Dendritic cell treated with granulocyte-macrophage colony-stimulating factor and Interleukin-4, amounts not matched to agents 40 ng/mL and 50 ng/mL, for 4 days (primary cell): Measurements from ENCODE around the gene ITSN1.
"Not testable (repeated sequence)": the region's sequence is repeated elsewhere in the genome, so short reads cannot be mapped to it uniquely, and the experiment has no call there.

Experiments
- H3K27ac Mint-ChIP-seq: one replicate; pipeline ENCODE4 v1.8.0; 2022; ENCODE audit warnings: mild to moderate bottlenecking, mixed read lengths
- H3K27me3 Mint-ChIP-seq: one replicate; pipeline ENCODE4 v1.8.0; 2022; ENCODE audit warnings: mild to moderate bottlenecking, mixed read lengths
- H3K36me3 Mint-ChIP-seq: one replicate; pipeline ENCODE4 v1.8.0; 2022; ENCODE audit warnings: low read depth, mixed read lengths
- H3K4me1 Mint-ChIP-seq: one replicate; pipeline ENCODE4 v1.8.0; 2022; ENCODE audit warnings: low read depth, mixed read lengths
- H3K4me3 Mint-ChIP-seq: one replicate; pipeline ENCODE4 v1.8.0; 2022; ENCODE audit warnings: mild to moderate bottlenecking, moderate library complexity, mixed read lengths
- H3K9me3 Mint-ChIP-seq: one replicate; pipeline ENCODE4 v1.8.0; 2022; ENCODE audit warnings: mixed read lengths
- intact Hi-C: fragments of 100-400 bp; cut with micrococcal nuclease; formaldehyde crosslinking; loops from one replicate; pipeline ENCODE4 v1.15.0; 2022

Gene ITSN1

GRCh38 chr21:33676666-33677065 lies 34.4 kb downstream of the ITSN1 start:
- H3K9me3 Mint-ChIP-seq, intact Hi-C loops, H3K4me3 Mint-ChIP-seq, H3K36me3 Mint-ChIP-seq, H3K27me3 Mint-ChIP-seq, H3K27ac Mint-ChIP-seq: not testable (repeated sequence)
- H3K4me1 Mint-ChIP-seq = peaks cover 26% of the 10 kb centered on the region

GRCh38 chr21:33677450-33677849 lies 35.1 kb downstream of the ITSN1 start:
- peaks cover 26% of the 10 kb centered on the region for H3K4me1 Mint-ChIP-seq
- H3K4me3 Mint-ChIP-seq = no peak overlapping the region
- intact Hi-C loops = no loop called here
- H3K36me3 Mint-ChIP-seq = no peaks in the 10 kb centered on the region
- no peak overlapping the region for H3K27ac Mint-ChIP-seq
- no peaks in the 10 kb centered on the region for H3K27me3 Mint-ChIP-seq
- no peaks in the 10 kb centered on the region for H3K9me3 Mint-ChIP-seq

DNA sequence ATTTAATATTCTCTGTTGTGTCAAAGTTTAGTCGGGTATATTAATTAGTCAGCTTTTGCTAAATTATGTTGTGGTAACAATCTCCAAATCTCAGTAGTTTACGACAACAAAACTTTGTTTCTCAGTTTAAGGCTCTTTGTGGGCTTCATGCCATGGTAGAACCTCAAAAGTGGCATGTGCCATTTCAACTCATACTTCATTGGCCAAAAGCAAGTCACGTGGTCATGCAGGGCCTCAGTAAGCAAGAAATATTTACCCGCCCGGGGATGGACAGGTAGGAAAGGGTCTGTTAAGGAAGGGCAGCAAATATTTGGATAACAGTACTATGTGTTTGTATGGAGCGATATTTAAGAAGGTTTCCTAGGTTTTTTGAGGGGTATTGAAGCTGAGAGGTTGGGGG lies 38.6 kb downstream of the ITSN1 start:
- Mint-ChIP-seq H3K27me3 (no peaks in the 10 kb centered on the region), H3K9me3 (no peaks in the 10 kb centered on the region)

GRCh38 chr21:33682992-33683627 lies 40.8 kb downstream of the ITSN1 start:
- H3K27ac Mint-ChIP-seq = no peak overlapping the region
- intact Hi-C loops = no loop called here

More for the DNA sequence above, 38.6 kb downstream of the ITSN1 start:
- H3K4me1 Mint-ChIP-seq = peaks cover 30% of the 10 kb centered on the region
- intact Hi-C loops = no loop called here
- no peak overlapping the region for H3K4me3 Mint-ChIP-seq
- H3K27ac Mint-ChIP-seq = no peak overlapping the region
- no peaks in the 10 kb centered on the region for H3K36me3 Mint-ChIP-seq

DNA sequence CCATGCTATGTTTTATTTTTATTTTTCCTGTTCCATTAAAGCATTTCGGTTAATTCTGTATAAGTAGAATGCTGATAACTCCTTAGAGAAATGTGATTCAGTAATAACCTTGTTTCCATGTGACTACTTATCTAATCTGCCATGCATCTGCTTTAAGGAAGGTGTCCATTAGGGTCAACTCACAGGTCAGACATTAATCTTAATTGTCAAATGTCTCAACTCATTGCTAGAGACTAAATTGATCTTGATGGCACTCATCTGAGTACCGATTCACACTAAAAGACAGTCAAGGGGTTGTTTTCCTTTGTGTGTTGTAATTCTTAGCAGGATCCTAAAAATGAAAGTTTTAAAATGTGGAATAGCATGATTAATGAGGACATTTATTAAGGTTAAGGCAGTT lies 41.8 kb downstream of the ITSN1 start:
- H3K27me3 Mint-ChIP-seq = no peaks in the 10 kb centered on the region
- no peak overlapping the region for H3K27ac Mint-ChIP-seq
- intact Hi-C loops = no loop called here
- H3K9me3 Mint-ChIP-seq = no peaks in the 10 kb centered on the region
- peaks cover 27% of the 10 kb centered on the region for H3K4me1 Mint-ChIP-seq
- H3K4me3 Mint-ChIP-seq = no peak overlapping the region
- H3K36me3 Mint-ChIP-seq = no peaks in the 10 kb centered on the region

More at GRCh38 chr21:33682992-33683627, 40.8 kb downstream of the ITSN1 start:
- Mint-ChIP-seq H3K4me1 (peaks cover 32% of the 10 kb centered on the region), H3K27me3 (no peaks in the 10 kb centered on the region), H3K36me3 (no peaks in the 10 kb centered on the region), H3K4me3 (no peak overlapping the region), H3K9me3 (no peaks in the 10 kb centered on the region)

- no peak overlapping the region for H3K4me3 Mint-ChIP-seq
- peaks cover 27% of the 10 kb centered on the region for H3K4me1 Mint-ChIP-seq
- no peak overlapping the region for H3K27ac Mint-ChIP-seq
- H3K9me3 Mint-ChIP-seq = no peaks in the 10 kb centered on the region
- H3K36me3 Mint-ChIP-seq = no peaks in the 10 kb centered on the region
- H3K27me3 Mint-ChIP-seq = no peaks in the 10 kb centered on the region
- intact Hi-C loops = no loop called here
Measured at GRCh38 chr21:33684923-33685560, 42.7 kb downstream of the ITSN1 start.

GRCh38 chr21:33685613-33686197 lies 43.4 kb downstream of the ITSN1 start:
- H3K27me3 Mint-ChIP-seq = no peaks in the 10 kb centered on the region
- H3K4me3 Mint-ChIP-seq = no peak overlapping the region
- no peaks in the 10 kb centered on the region for H3K9me3 Mint-ChIP-seq
- H3K27ac Mint-ChIP-seq = no peak overlapping the region
- peaks cover 28% of the 10 kb centered on the region for H3K4me1 Mint-ChIP-seq
- intact Hi-C loops = no loop called here
- H3K36me3 Mint-ChIP-seq = no peaks in the 10 kb centered on the region

GRCh38 chr21:33686386-33686785 lies 44.1 kb downstream of the ITSN1 start:
- intact Hi-C loops = no loop called here
- Mint-ChIP-seq H3K4me1 (peaks cover 33% of the 10 kb centered on the region), H3K4me3 (no peak overlapping the region), H3K27ac (no peak overlapping the region), H3K36me3 (no peaks in the 10 kb centered on the region), H3K27me3 (no peaks in the 10 kb centered on the region), H3K9me3 (no peaks in the 10 kb centered on the region)

GRCh38 chr21:33687634-33688033 lies 45.3 kb downstream of the ITSN1 start:
- Mint-ChIP-seq H3K27me3 (peaks cover 2% of the 10 kb centered on the region), H3K4me1 (peaks cover 33% of the 10 kb centered on the region), H3K9me3 (no peaks in the 10 kb centered on the region), H3K4me3 (no peak overlapping the region), H3K36me3 (no peaks in the 10 kb centered on the region), H3K27ac (no peak overlapping the region)
- intact Hi-C loops = no loop called here

DNA sequence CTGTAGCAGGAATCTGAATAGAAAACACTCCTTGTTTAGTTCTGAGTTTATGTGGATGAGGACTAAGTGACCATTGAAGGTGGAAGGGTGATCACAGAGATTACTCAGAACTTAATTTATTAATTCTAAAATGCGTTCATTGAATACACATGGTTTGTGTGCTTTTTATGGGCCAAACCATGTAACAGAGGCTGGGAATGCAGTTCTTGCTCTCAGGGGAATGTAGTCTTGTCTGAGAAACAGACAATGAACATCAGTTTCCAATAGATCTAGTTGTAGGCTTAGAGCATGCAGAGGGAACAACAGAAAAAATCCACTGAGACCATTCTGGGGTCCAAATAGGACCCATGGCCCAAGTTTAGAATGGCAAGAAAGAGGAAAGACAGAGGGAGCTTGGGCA lies 46.1 kb downstream of the ITSN1 start:
- Mint-ChIP-seq H3K27ac (no peak overlapping the region), H3K4me1 (peaks cover 27% of the 10 kb centered on the region), H3K27me3 (peaks cover 2% of the 10 kb centered on the region), H3K36me3 (no peaks in the 10 kb centered on the region), H3K9me3 (no peaks in the 10 kb centered on the region), H3K4me3 (no peak overlapping the region)
- intact Hi-C loops = no loop called here

GRCh38 chr21:33690874-33691273 lies 48.6 kb downstream of the ITSN1 start:
- H3K4me1 Mint-ChIP-seq = peaks cover 15% of the 10 kb centered on the region
- no peaks in the 10 kb centered on the region for H3K36me3 Mint-ChIP-seq
- H3K4me3 Mint-ChIP-seq = no peak overlapping the region
- no peaks in the 10 kb centered on the region for H3K9me3 Mint-ChIP-seq
- intact Hi-C loops = no loop called here
- no peak overlapping the region for H3K27ac Mint-ChIP-seq
- peaks cover 2% of the 10 kb centered on the region for H3K27me3 Mint-ChIP-seq

GRCh38 chr21:33691945-33692603 lies 49.8 kb downstream of the ITSN1 start:
- intact Hi-C loops = no loop called here
- Mint-ChIP-seq H3K27ac (no peak overlapping the region), H3K4me3 (no peak overlapping the region), H3K9me3 (no peaks in the 10 kb centered on the region), H3K27me3 (peaks cover 2% of the 10 kb centered on the region), H3K4me1 (peaks cover 6% of the 10 kb centered on the region), H3K36me3 (no peaks in the 10 kb centered on the region)

- Mint-ChIP-seq H3K27me3 (peaks cover 2% of the 10 kb centered on the region), H3K4me1 (peaks cover 4% of the 10 kb centered on the region), H3K4me3 (no peak overlapping the region), H3K9me3 (no peaks in the 10 kb centered on the region), H3K36me3 (no peaks in the 10 kb centered on the region), H3K27ac (no peak overlapping the region)
- intact Hi-C loops = no loop called here
Measured at GRCh38 chr21:33695813-33696212, 53.5 kb downstream of the ITSN1 start.

- H3K27ac Mint-ChIP-seq = no peak overlapping the region
- H3K27me3 Mint-ChIP-seq = peaks cover 2% of the 10 kb centered on the region
- intact Hi-C loops = no loop called here
- H3K36me3 Mint-ChIP-seq = no peaks in the 10 kb centered on the region
- H3K4me1 Mint-ChIP-seq = no peaks in the 10 kb centered on the region
- H3K9me3 Mint-ChIP-seq = no peaks in the 10 kb centered on the region
- H3K4me3 Mint-ChIP-seq = no peak overlapping the region
Measured at GRCh38 chr21:33696465-33696864, 54.2 kb downstream of the ITSN1 start.
